ELF-1 (cell line): Measurements from ENCODE around the gene CHST11.

ENCODE experiments used
- DNase-seq: peaks from one replicate; pipeline ENCODE4 v3.0.0-alpha.2; 2016; ENCODE audit warnings: low read depth, low spot score

CHST11 gene

GRCh38 chr12:104761611-104762010 lies 304.9 kb downstream of the CHST11 start:
- no peak for DNase-seq

DNA sequence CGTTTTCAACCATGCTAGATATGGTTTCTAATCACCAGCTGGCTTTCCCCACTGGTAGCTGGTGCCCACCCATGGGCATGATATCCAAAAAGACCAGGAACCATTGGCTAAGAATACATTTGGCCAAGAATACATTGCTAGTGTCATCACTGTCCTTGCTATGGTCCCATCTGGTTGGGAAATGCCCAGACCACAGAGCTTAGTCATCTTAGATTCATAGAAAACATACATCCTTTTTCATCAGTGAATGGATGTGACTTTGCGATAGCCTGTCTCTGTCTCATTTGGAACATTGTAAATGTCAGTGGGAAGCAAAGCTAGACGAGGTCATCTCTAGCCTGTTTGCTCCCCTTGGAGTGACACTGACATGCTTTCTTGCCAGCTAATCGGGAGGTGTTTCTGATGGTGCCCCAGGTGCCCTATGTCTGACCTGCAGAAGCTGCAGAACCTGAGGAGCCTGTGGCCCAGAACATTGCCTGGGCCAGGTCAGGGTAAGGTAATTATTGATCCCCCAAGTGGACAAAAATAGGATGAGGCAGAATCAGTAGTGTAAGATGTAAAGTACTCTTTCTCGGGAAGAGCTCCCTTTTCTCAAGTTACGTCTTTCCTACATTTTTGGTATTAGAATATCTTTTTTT lies 306.5 kb downstream of the CHST11 start:
- no peak for DNase-seq

DNA sequence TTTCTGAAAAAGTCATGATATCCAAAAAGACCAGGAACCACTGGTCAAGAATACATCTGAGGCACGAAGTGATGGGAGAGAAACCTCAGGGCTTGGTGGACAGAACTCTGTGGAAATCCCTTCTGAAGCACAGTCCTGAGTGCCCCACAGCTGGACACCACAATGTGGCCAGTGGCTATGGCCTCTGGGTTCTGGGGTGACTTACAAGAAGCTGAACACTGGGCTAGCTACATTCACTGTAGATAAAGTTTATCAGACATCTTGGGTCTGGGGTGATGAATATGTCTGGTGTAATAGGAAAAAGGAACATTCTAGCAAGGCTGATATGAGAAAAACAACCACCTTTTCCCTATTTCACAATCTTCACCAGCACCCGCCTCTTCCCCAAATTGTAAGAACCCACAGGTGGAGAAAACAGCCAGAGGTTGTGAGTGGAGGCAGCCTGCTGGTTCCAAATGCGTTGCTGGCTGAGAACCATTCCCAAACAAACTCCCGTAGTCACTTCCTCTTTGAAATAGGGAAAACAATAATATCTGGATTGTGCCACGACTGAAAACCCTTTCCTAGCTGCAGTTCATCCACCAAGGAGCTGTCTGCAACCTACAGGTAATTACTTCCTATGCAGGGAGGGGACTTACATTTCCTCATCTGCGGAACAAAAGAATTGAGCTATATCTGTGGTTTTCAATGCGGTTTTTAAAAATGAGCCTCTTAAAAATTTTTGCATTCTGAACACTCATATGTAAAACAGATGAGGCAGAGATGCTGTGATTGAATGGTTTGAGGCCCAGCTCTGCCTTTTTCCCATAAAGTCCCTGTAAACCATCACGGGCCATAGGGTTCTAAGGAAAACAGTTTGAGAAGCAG lies 307.7 kb downstream of the CHST11 start:
- DNase-seq = no peak

DNA sequence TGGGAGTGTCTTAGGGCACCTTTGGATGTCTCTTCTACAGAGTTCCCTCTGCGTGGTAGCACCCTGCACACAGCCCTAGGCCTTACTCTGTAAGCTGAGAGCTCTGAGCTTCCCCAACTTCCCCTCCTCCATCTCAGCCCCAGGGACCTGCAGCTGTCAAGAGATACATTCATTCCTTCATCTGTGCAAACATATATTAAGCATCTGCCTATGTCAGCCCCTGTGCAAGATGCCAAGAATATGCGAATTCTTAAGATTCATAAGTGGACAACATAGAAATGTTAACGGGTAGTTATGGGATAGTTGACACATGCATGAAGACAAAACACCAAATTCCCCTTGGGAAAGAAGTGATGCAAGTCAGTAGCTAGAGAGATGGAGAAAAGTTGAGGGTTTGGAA lies 310.5 kb downstream of the CHST11 start:
- DNase-seq = peak; percentile 23

- DNase-seq = no peak
These were observed 311.3 kb downstream of the CHST11 start for GRCh38 chr12:104768033-104768432.

GRCh38 chr12:104769144-104769561 lies 312.4 kb downstream of the CHST11 start:
- no peak for DNase-seq

DNA sequence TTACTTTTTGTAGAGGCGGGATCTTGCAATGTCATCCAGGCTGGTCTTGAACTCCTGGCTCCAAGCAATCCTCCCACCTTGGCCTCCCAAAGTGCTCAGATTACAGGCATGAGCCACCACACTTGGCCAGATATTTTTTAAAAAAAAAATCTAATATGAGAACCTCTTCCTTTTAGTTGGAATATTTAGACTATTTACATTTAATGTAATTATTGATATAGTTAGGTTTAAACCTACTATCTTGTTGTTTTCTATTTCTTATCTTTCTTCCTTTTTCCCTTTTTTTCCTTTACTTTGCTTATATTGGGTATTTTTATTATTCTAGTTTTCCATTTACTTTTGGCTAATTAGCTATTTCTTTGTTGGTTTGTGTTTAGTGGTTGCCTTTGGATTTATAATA lies 315.6 kb downstream of the CHST11 start:
- no peak for DNase-seq

DNA sequence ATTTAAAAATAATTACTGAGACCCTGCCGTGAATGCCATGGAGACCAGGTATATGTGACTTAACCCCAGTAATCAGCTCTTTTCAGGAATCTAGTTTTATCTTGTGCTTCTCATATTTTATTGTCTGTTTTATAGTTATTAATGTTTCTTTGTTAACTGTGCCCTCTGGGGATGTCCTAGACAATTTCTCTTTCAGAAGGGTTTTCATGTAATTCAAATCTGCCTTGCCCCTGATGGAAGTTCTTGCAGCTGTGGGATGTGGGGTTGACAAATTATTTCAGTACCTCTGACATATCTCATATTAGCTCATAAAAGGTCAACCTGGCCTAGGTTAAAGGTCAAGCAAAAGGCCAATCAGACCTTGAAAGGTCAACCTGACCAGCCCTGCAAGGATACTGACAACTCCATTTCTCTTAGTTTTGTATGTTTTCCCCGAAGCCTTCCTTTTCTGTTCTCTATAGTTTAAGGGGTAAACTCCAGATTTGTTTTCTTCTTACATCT lies 319.0 kb downstream of the CHST11 start:
- DNase-seq = no peak

GRCh38 chr12:104779134-104779533 lies 322.4 kb downstream of the CHST11 start:
- no peak for DNase-seq

- DNase-seq = no peak
These were observed 325.5 kb downstream of the CHST11 start for GRCh38 chr12:104782296-104782695.

- no peak for DNase-seq
These were observed 327.8 kb downstream of the CHST11 start for GRCh38 chr12:104784592-104784991.

- no peak for DNase-seq
These were observed 329.1 kb downstream of the CHST11 start for GRCh38 chr12:104785886-104786285.

GRCh38 chr12:104786352-104786751 lies 329.6 kb downstream of the CHST11 start:
- no peak for DNase-seq

DNA sequence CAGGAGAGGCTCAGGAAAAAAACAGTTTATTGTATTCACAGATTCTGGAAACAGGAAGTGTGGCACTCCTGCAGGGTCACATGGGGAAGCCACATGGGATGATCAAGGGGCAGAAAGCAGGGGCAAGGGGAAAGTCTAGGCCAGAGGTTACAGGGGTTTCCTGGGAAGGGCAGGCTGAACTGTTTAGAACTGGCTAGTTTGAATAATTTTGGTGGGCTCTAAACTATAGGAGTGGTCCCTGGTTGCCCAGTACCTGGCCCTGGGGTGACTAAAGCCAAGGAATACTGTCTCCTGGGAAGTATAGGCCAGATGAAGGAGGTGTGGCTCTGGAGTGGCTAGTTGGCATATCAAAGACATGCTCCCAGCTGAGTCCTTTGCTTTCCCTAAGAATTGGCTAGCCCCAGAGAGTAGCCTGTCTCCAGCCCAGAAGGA lies 332.1 kb downstream of the CHST11 start:
- DNase-seq = peak; percentile 84

- DNase-seq = peak; percentile 52
These were observed 333.8 kb downstream of the CHST11 start for GRCh38 chr12:104790296-104791125.

- DNase-seq = peak; percentile 45
These were observed 335.8 kb downstream of the CHST11 start for GRCh38 chr12:104792570-104792969.

GRCh38 chr12:104793285-104793684 lies 336.5 kb downstream of the CHST11 start:
- DNase-seq = peak; percentile 16

- no peak for DNase-seq
These were observed 337.2 kb downstream of the CHST11 start for GRCh38 chr12:104793968-104794367.

GRCh38 chr12:104796475-104796862 lies 339.7 kb downstream of the CHST11 start:
- DNase-seq = no peak

DNA sequence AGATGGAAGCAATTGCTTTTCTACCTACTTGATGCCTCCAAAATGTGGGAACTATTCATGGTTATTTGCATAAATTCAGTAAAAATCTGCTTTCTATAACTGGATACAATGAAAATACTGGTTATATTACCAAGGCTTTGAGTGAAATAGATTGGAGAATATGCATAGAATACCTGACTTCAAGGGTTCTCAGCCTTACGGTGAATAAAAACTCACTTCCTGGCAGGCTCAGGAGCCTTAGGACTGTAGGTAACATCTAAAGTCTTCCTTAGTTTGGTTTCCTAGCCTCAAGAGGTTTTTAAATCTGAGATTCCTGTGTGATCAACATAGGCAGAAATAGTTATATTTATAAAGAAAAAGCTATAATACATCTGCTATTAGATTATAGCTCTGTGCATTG lies 342.7 kb downstream of the CHST11 start:
- no peak for DNase-seq

DNA sequence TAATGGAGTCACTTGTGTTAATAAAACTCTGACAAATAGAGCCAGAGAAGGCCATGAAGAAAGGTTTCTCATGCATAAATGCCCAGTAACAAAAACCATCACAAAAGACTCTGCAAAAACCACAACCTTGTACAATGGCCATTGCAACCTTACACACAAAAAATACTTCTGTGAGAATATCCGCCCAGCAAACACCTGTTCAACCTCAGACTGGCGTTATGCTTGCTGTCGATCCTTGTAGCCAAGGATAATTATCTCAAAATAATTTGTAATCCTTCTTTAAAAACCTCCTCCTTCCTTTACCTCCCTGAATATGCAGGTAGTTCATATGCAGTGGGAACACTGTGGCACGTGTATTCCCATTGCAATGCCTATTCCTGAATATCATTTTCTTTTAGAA lies 344.3 kb downstream of the CHST11 start:
- DNase-seq = no peak

DNA sequence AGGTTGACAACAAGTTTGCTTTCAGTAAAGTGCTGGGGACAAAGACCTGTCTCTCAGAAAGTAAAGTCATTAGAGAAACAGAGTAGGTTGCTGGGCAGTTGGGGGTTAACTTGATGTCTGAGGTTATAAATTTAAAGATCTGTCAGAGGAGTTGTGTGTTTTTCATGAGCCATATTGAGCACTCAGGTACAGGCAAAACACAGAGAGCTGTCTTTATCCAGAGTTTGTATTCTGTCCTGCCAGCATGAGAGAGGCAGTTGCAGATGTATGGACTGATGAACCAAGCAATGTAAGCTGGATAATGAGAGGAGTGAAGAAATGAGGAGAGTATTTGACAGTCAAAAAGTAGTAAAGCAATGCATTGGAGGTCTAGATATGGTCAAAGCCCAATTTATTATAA lies 344.7 kb downstream of the CHST11 start:
- no peak for DNase-seq
